ENCODE results near the gene ADAM33.
A peak's percentile ranks its signal among the peaks of the same experiment; 100 is the strongest.

The ADAM33 gene

GRCh38 chr20:3663031-3663701, 18.6 kb downstream of the ADAM33 start, which contains the start of gene GFRA4:
Gene GFRA4, minus strand, starts transcription at chr20:3663399. Its CDS starts 0 bp downstream, at chr20:3663399.
- no peak for DNase-seq

GRCh38 chr20:3661814-3662665, 19.8 kb downstream of the ADAM33 start:
- no peak for DNase-seq

- DNase-seq, result no peak
Measured at GRCh38 chr20:3661060-3661813, 20.6 kb downstream of the ADAM33 start.

GRCh38 chr20:3660262-3661059, 21.3 kb downstream of the ADAM33 start:
- DNase-seq, result no peak

- DNase-seq, result no peak
Measured at GRCh38 chr20:3659492-3660261, 22.1 kb downstream of the ADAM33 start.

GRCh38 chr20:3658716-3659491, 22.9 kb downstream of the ADAM33 start:
- DNase-seq, result no peak

- DNase-seq, result no peak
Measured at GRCh38 chr20:3658019-3658715, 23.6 kb downstream of the ADAM33 start.

- DNase-seq, result no peak
Measured at GRCh38 chr20:3655131-3655405, 26.7 kb downstream of the ADAM33 start.

- no peak for DNase-seq
Measured at GRCh38 chr20:3654326-3655130, 27.3 kb downstream of the ADAM33 start.

- DNase-seq, result no peak
Measured at GRCh38 chr20:3653921-3654320, 27.9 kb downstream of the ADAM33 start.

- peak; percentile 33 for DNase-seq
Measured at GRCh38 chr20:3652676-3653596, 28.9 kb downstream of the ADAM33 start.

GRCh38 chr20:3652221-3652620, 29.6 kb downstream of the ADAM33 start:
- DNase-seq, result no peak

- DNase-seq, result no peak
Measured at GRCh38 chr20:3651204-3651962, 30.4 kb downstream of the ADAM33 start.

GRCh38 chr20:3648951-3649350, 32.9 kb downstream of the ADAM33 start:
- DNase-seq, result no peak

GRCh38 chr20:3647473-3647872, 34.3 kb downstream of the ADAM33 start:
- DNase-seq, result no peak

- no peak for DNase-seq
Measured at GRCh38 chr20:3646651-3647050, 35.2 kb downstream of the ADAM33 start.

GRCh38 chr20:3646067-3646440, 35.8 kb downstream of the ADAM33 start:
- DNase-seq, result no peak

All from NK-92 treated with Interleukin-12 subunit alpha and Interleukin-12 subunit beta, amount 100 ng/mL, for 24 hours (cell line).